Heart right ventricle (tissue), 16 donors: ENCODE results near the gene KANSL1. TPM values are rescaled to one million over a fixed set of nuclear protein-coding genes. Genes with fewer than 3 reads are reported as not detected.
A peak's percentile ranks its signal among the peaks of the same experiment; 100 is the strongest.

Source experiments
- ATAC-seq, 8 donors: fragments of 200-7000 bp; cut with Tn5 transposase; one replicate each; pipeline ENCODE4 v1.9.1; 2020; ENCODE audit warnings: mild to moderate bottlenecking in 8 of 8, moderate library complexity in 8 of 8, moderate number of reproducible peaks in 1 of 8
- DNase-seq, 2 donors: peaks; one replicate each; pipeline ENCODE4 v3.0.0-alpha.2; 2020
- H3K27ac ChIP-seq, 10 donors: fragments of 200-600 bp; sonication (generic) in 2 of 10; one replicate each; pipeline versions ENCODE4 v1.5.0 to v1.8.0; 2020 to 2022; ENCODE audit warnings: mild to moderate bottlenecking in 3 of 10
- H3K27me3 ChIP-seq, 7 donors: fragments of 200-600 bp; one replicate each; pipeline ENCODE4 v1.8.0; 2021 to 2022; ENCODE audit warnings: mild to moderate bottlenecking in 2 of 7
- H3K36me3 ChIP-seq, 9 donors: fragments of 200-600 bp; sonication (generic) in 1 of 9; one replicate each; pipeline versions ENCODE4 v1.5.0 to v1.8.0; 2020 to 2022; ENCODE audit warnings: mild to moderate bottlenecking in 2 of 9
- H3K4me1 ChIP-seq, 9 donors: fragments of 200-600 bp; sonication (generic) in 1 of 9; one replicate each; pipeline versions ENCODE4 v1.5.0 to v1.8.0; 2020 to 2022; ENCODE audit warnings: mild to moderate bottlenecking in 4 of 9
- H3K4me3 ChIP-seq, 10 donors: fragments of 200-600 bp; sonication (generic) in 2 of 10; one replicate each; pipeline versions ENCODE4 v1.5.0 to v1.8.0; 2020 to 2022; ENCODE audit warnings: mild to moderate bottlenecking in 7 of 10, moderate library complexity in 2 of 10
- H3K9me3 ChIP-seq, 11 donors: fragments of 200-600 bp in 10 of 11; sonication (generic) in 2 of 11; one replicate each; pipeline versions ENCODE4 v1.5.0 to v1.8.0; 2013 to 2022; ENCODE audit warnings: mild to moderate bottlenecking in 2 of 11, control low read depth in 1 of 11, moderate library complexity in 1 of 11
- WGBS, 2 donors: extraction: QIAGEN DNeasy Blood & Tissue Kit; methylation state at CpG; one replicate each; pipeline ENCODE4 v1.1.7; 2013; ENCODE audit warnings: inconsistent platforms in 1 of 2; 5-methylcytosine and 5-hydroxymethylcytosine counted together
- intact Hi-C, 10 donors: fragments of 100-400 bp; cut with DNase I; formaldehyde crosslinking; loops; one replicate each; pipeline versions ENCODE4 v1.11.1 to v1.14.2; 2022
- polyA plus RNA-seq, 2 donors: library from polyadenylated mRNA; stranded (reverse); fragments of 200-250 nt; gene quantifications; one replicate each; pipeline ENCODE4 v1.2.3, GENCODE V29; 2013
- total RNA-seq, 10 donors: library from RNA; stranded (reverse); fragmentation: NEBNext Ultra II Directional in 3 of 10; extraction: Animal tissue kit (Norgen Biotek cat#: 25700) in 3 of 10; gene quantifications; one replicate each; pipeline versions ENCODE4 v1.2.1 to v1.2.4, GENCODE V29; 2021 to 2023
- TF ChIP-seq, protein P1 (sequence below), 9 donors: fragments of 200-600 bp; sonication (generic) in 2 of 9; IDR thresholded peaks; one replicate each; pipeline versions ENCODE4 v1.5.0 to v1.8.0; 2021 to 2022; ENCODE audit warnings: antibody characterized with exemption in 9 of 9, mild to moderate bottlenecking in 5 of 9, moderate library complexity in 1 of 9
- donor health status: Arrhythmogenic right ventricular cardiomyopathy.
- donor health status: ischemic (EF 13 %, LVEDD 7.1; RV severe dilation, severe dysfunction).
- donor health status: healthy with polysubstance abuse.
- donor health status: DM: no; HTN: yes; CAD: no.
- donor health status: DM: no; HTN: no; CAD: no.
- donor health status: ischemic (EF 25% LVEDD 6.9; RV normal size, moderate dysfunction).
- donor health status: ischemic (EF 25% LVEDD 5.7; RV mildly dilated, moderate dysfunction).
- donor health status: healthy.
- donor health status: DM: yes; HTN: yes; CAD: no.
- donor health status: Ischemic cardiomyopathy.
- donor health status: ischemic (EF 35%, LVEDD 5.7; RV mildly dilated, moderate dysfunction).
- donor health status: nonischemic (EF 11% LVEDD 7.7; RV severe dilation, severe dysfunction).
- donor health status: DM: yes; HTN: yes; CAD: no.
- donor health status: PGD.
- donor health status: ischemic (EF 29% LVEDD 5.4; RV normal size, mild dysfunction).
- donor health status: nonischemic (EF 23%, LVEDD 6.1; RV moderate dilation, normal function).

Gene KANSL1
- total and polyA plus RNA-seq, 12 donors: 8.2 to 52.5 (median 41.1) TPM

DNA sequence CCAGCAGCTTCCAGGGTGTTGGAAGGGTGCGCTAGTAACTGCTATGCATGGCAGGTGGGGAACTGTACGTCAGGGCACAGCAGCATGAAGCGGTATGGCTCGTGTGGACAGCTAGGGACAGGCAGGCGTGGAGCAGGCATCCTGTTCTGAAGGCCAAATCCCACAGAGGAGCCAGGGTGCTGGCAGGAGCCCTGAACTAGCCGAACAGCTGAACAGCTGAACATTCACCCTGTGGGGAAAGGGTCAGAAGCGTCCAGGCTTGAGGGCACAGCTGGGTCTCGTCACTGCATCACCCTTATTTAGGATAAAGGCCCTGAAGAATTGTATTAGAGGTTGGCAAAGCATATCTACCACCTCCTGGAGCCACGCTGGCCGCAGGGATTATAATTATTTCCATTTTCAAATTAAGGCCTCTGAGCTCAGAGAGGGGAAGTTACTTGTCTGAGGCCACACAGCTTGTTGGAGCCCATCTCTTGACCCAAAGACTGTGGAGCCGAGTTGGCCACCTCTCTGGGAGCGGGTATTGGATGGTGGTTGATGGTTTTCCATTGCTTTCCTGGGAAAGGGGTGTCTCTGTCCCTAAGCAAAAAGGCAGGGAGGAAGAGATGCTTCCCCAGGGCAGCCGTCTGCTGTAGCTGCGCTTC is 197.5 kb downstream of the KANSL1 start:
- DNase-seq (no peak), ATAC-seq (peak in 2 of 8 donors; percentile 20 to 21)
- WGBS, 2 donors: 79 to 80% methylated on average over 14 of the region's 14 CpGs

DNA sequence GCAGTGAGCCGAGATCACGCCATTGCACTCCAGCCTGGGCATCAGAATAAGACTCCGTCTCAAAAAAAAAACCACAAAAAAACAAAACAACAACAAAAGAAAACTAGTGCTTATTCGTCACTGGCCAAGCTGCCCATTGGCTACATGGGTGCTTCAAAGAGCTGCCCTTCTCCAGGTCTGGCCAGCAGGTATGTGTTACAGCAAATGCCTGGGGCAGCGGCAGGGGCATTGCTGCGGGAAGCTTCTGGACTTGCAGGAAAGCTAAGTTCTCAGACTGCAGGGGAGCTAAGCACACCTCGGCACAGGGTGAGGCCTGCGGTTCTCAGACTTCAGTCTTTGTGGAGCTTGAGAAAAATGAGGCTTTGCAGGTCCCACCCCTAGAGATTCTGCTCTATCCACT is 198.2 kb downstream of the KANSL1 start:
- intact Hi-C loops: loop anchor here in 1 of 10 donors (10.0 kb wide), 1 partner anchor 840 kb away; no protein-coding TSS in a partner anchor
- Histone ChIP-seq H3K9me3 (no peaks in the 10 kb centered on the region), H3K4me3 (no peak overlapping the region), H3K36me3 (no peaks in the 10 kb centered on the region), H3K27me3 (no peaks in the 10 kb centered on the region), H3K4me1 (no peaks in the 10 kb centered on the region), H3K27ac (no peak overlapping the region)
- no peak for DNase-seq
- TF ChIP-seq, protein P1, sequence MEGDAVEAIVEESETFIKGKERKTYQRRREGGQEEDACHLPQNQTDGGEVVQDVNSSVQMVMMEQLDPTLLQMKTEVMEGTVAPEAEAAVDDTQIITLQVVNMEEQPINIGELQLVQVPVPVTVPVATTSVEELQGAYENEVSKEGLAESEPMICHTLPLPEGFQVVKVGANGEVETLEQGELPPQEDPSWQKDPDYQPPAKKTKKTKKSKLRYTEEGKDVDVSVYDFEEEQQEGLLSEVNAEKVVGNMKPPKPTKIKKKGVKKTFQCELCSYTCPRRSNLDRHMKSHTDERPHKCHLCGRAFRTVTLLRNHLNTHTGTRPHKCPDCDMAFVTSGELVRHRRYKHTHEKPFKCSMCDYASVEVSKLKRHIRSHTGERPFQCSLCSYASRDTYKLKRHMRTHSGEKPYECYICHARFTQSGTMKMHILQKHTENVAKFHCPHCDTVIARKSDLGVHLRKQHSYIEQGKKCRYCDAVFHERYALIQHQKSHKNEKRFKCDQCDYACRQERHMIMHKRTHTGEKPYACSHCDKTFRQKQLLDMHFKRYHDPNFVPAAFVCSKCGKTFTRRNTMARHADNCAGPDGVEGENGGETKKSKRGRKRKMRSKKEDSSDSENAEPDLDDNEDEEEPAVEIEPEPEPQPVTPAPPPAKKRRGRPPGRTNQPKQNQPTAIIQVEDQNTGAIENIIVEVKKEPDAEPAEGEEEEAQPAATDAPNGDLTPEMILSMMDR (IDR thresholded peaks at IDR 0.05): no peak
- WGBS, 2 donors: 92 to 94% methylated on average over 8 of the region's 8 CpGs
- no peak for ATAC-seq

More for the DNA sequence above, 197.5 kb downstream of the KANSL1 start:
- TF ChIP-seq, protein P1 (IDR thresholded peaks at IDR 0.05): no peak
- Histone ChIP-seq H3K36me3 (no peaks in the 10 kb centered on the region), H3K27me3 (no peaks in the 10 kb centered on the region), H3K4me3 (no peak overlapping the region), H3K27ac (no peak overlapping the region), H3K4me1 (no peaks in the 10 kb centered on the region), H3K9me3 (no peaks in the 10 kb centered on the region)
- intact Hi-C loops: loop anchor here in 1 of 10 donors (10.0 kb wide), 1 partner anchor 839 kb away; no protein-coding TSS in a partner anchor

DNA sequence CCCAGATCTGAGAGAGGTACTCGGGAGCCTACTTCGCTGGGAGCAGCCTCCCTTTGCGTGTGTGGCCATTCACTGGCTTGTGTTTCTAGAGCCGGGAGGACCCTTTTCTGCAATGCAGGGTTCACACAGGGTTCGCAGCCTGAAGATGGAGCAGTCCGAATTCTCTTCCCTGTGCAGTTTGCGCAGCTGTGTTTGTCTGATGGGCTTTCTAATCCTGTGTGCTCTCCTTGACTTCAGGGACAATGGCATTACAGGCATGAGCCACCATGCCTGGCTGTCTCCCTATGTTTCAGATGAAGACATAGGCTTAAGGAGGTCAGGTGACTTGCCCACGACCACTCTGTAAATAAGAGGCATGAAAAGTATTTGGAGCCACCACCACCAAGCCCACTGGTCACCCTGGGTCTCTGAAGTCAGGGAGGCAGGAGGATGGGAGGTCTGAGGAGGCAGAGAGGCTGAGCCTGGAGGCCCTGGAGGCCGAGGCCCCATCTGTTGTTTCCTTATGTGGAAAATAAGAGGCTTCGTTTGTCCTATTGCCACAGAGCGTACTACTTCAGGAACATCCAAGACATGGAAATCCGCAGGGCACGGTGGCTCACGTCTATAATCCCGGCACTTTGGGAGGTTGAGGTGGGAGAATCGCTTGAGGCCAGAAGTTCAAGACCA is 199.1 kb downstream of the KANSL1 start:
- Histone ChIP-seq H3K36me3 (no peaks in the 10 kb centered on the region), H3K4me1 (no peaks in the 10 kb centered on the region), H3K9me3 (no peaks in the 10 kb centered on the region), H3K27ac (no peak overlapping the region), H3K4me3 (no peak overlapping the region), H3K27me3 (no peaks in the 10 kb centered on the region)
- intact Hi-C loops: loop anchor here in 1 of 10 donors (10.0 kb wide), 1 partner anchor 841 kb away; no protein-coding TSS in a partner anchor
- TF ChIP-seq, protein P1 (IDR thresholded peaks at IDR 0.05): no peak
- 88 to 89% methylated on average over 16 of the region's 16 CpGs for WGBS, 2 donors
- ATAC-seq (no peak), DNase-seq (no peak)

DNA sequence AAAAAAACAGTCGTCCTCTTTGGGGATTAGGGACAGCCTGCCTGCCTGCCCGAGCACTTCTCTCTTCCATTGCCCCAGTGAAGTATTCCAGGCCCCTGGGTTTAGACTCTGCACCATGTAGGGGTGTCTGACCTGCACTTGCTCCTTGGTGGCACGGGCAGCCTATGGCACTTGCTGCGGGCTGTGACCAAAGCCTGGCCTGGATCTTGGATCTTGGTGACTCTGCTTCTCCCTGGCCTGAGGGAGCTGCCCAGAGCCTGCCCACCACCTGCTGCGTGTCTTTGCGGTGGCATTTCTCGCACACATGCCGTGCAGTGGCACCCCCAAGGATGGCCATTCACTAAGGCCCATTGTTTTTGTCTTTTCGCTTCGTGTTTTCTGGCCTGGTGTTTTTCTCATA is 200.3 kb downstream of the KANSL1 start:
- ATAC-seq (no peak), DNase-seq (no peak)
- TF ChIP-seq, protein P1 (IDR thresholded peaks at IDR 0.05): no peak
- H3K4me1 ChIP-seq: no peaks in the 10 kb centered on the region
- H3K27me3 ChIP-seq: no peaks in the 10 kb centered on the region
- no peak overlapping the region for H3K4me3 ChIP-seq
- H3K36me3 ChIP-seq: no peaks in the 10 kb centered on the region
- no peak overlapping the region for H3K27ac ChIP-seq
- WGBS, 2 donors: 77 to 84% methylated on average over 10 of the region's 10 CpGs
- no peaks in the 10 kb centered on the region for H3K9me3 ChIP-seq
- intact Hi-C loops: loop anchor here in 1 of 10 donors (10.0 kb wide), 1 partner anchor 842 kb away; no protein-coding TSS in a partner anchor
